Measurements from ENCODE around the gene USP48. TPM values are rescaled to one million over a fixed set of nuclear protein-coding genes. Genes with fewer than 3 reads are reported as not detected.
A peak's percentile ranks its signal among the peaks of the same experiment; 100 is the strongest.

Gene USP48, protein sequence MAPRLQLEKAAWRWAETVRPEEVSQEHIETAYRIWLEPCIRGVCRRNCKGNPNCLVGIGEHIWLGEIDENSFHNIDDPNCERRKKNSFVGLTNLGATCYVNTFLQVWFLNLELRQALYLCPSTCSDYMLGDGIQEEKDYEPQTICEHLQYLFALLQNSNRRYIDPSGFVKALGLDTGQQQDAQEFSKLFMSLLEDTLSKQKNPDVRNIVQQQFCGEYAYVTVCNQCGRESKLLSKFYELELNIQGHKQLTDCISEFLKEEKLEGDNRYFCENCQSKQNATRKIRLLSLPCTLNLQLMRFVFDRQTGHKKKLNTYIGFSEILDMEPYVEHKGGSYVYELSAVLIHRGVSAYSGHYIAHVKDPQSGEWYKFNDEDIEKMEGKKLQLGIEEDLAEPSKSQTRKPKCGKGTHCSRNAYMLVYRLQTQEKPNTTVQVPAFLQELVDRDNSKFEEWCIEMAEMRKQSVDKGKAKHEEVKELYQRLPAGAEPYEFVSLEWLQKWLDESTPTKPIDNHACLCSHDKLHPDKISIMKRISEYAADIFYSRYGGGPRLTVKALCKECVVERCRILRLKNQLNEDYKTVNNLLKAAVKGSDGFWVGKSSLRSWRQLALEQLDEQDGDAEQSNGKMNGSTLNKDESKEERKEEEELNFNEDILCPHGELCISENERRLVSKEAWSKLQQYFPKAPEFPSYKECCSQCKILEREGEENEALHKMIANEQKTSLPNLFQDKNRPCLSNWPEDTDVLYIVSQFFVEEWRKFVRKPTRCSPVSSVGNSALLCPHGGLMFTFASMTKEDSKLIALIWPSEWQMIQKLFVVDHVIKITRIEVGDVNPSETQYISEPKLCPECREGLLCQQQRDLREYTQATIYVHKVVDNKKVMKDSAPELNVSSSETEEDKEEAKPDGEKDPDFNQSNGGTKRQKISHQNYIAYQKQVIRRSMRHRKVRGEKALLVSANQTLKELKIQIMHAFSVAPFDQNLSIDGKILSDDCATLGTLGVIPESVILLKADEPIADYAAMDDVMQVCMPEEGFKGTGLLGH
- total RNA-seq (34.9 and 45.6 TPM in 2 replicates), polyA plus RNA-seq (28.6 and 34.1 TPM in 2 replicates), polyA minus RNA-seq (ENCODE audit: low replicate concordance) (4.9 and 6.7 TPM in 2 replicates)
- 28.9 and 32.2 TPM in 2 replicates for polyA plus RNA-seq (2012)

DNA sequence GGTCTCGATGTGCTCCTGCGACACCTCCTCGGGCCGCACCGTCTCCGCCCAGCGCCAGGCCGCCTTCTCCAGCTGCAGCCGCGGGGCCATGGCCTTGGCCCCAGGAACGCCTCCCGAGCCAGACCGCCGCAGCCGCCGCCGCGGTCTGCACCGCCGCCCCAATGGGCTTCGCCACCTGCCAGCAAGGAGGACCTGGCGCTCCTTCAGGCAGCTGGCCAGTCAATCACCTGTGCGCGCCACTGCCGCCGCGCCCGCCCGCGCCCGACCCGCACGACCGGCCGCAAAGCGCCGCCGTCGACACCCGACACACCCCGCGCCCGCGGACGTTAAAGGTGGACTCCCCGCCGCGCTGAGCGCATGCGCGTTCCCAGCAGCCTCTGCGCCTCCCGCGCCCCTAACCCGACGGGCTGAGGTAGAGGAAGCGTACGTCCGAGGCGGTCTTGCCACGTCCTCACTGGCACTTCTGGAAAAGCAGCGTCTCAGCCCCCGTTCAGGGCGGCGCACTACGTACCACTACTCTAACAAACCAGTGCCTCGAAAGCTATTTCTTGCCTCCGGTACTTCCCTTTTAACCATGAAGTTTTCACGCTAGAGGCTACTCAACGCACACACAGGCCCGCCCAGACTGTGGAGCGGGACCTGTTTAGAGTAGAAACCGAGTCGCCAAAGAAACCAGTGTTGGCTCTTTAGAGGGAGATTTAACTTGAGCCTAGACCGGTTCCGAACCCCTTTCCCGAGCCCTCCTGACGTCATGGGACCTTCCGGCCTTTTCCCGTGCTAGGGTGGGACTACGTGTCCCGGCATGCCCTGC is at the start of gene USP48:
Gene USP48 (minus strand): TSS at position 282 of the 811 bp plus-strand sequence. CDS start 192 bp downstream, at position 90.
- TF ChIP-seq, protein P1, sequence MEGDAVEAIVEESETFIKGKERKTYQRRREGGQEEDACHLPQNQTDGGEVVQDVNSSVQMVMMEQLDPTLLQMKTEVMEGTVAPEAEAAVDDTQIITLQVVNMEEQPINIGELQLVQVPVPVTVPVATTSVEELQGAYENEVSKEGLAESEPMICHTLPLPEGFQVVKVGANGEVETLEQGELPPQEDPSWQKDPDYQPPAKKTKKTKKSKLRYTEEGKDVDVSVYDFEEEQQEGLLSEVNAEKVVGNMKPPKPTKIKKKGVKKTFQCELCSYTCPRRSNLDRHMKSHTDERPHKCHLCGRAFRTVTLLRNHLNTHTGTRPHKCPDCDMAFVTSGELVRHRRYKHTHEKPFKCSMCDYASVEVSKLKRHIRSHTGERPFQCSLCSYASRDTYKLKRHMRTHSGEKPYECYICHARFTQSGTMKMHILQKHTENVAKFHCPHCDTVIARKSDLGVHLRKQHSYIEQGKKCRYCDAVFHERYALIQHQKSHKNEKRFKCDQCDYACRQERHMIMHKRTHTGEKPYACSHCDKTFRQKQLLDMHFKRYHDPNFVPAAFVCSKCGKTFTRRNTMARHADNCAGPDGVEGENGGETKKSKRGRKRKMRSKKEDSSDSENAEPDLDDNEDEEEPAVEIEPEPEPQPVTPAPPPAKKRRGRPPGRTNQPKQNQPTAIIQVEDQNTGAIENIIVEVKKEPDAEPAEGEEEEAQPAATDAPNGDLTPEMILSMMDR (conservative IDR thresholded peaks at IDR 0.05 in 1 of 2, IDR thresholded peaks at IDR 0.05 in 1 of 2; ENCODE audit: low read depth in 1 of 2, low read length in 2 of 2): no peak
- TF ChIP-seq EZH2 (IDR thresholded peaks at IDR 0.05; ENCODE audit: low read length, missing control alignments): no peak
- no peaks in the 10 kb centered on the region for H4K20me1 ChIP-seq (ENCODE audit: control insufficient read depth, extremely low read depth, insufficient read depth, low read length)
- DNase-seq (ENCODE audit: low read depth in 2 of 2): peak; percentile 91 to 98

DNA sequence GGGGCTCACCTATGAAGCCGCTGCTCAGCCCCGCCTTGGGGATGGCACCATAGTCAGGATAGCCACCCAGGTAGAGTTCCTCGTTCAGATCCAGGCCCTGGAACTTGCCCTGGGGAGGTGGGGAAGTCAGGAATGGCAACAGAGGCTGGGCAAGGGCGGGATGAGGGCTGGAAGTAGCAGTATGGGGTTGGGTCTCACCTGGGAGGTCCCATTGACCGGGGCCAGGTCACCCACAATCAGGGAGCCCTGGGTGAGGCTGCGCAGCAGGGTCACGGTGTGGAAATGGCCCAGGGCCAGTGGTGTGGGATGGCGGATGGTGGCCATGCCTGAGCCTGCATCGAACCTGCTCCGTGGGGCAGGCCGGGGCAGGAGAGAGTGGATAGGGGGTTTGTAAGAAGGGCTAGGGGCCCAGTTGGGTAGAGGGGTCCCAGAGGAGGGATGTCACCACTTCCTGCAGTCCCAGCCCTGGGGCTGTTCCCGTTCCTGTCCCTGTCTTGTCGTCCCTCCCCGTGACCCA is 48.6 kb upstream of the USP48 start:
- Histone ChIP-seq H3K4me3 (replicated peaks in 1 of 4; ENCODE audit: control extremely low read depth in 1 of 4, insufficient read depth in 1 of 4, low read depth in 3 of 4, low read length in 4 of 4) (no peak overlapping the region), H3K27me3 (ENCODE audit: control insufficient read depth, insufficient read depth, low read length) (no peaks in the 10 kb centered on the region), H3K36me3 (ENCODE audit: control insufficient read depth, insufficient read depth, low read length) (peaks cover 53% of the 10 kb centered on the region), H3K4me2 (ENCODE audit: extremely low read depth, insufficient read depth, low read length) (no peak overlapping the region), H3K4me1 (ENCODE audit: control insufficient read depth, extremely low read depth, insufficient read depth, low read length) (no peaks in the 10 kb centered on the region), H4K20me1 (ENCODE audit: control insufficient read depth, extremely low read depth, insufficient read depth, low read length) (no peaks in the 10 kb centered on the region), H3K79me2 (ENCODE audit: control insufficient read depth, insufficient read depth, low read length) (no peaks in the 10 kb centered on the region), H3K27ac (ENCODE audit: insufficient read depth, low read length) (no peak overlapping the region), H3K9me3 (ENCODE audit: control insufficient read depth, insufficient read depth, low read depth, low read length) (no peaks in the 10 kb centered on the region), H2AFZ (ENCODE audit: low read length) (no peak overlapping the region), H3K9ac (ENCODE audit: insufficient read depth, low read length) (no peak overlapping the region)
- no peak for DNase-seq (ENCODE audit: low read depth in 2 of 2)
- no peak for TF ChIP-seq EZH2 (IDR thresholded peaks at IDR 0.05; ENCODE audit: low read length, missing control alignments)
- TF ChIP-seq, protein P1 (conservative IDR thresholded peaks at IDR 0.05 in 1 of 2, IDR thresholded peaks at IDR 0.05 in 1 of 2; ENCODE audit: low read depth in 1 of 2, low read length in 2 of 2): no peak

More for the DNA sequence above, at the start of gene USP48:
- H3K27ac ChIP-seq (ENCODE audit: insufficient read depth, low read length): peak within 1 kb of the TSS; percentile 100
- peak within 1 kb of the TSS; percentile 93 for H2AFZ ChIP-seq (ENCODE audit: low read length)
- peak within 1 kb of the TSS; percentile 76 to 98 (median 96) for H3K4me3 ChIP-seq (replicated peaks in 1 of 4; ENCODE audit: control extremely low read depth in 1 of 4, insufficient read depth in 1 of 4, low read depth in 3 of 4, low read length in 4 of 4)
- peaks cover 43% of the 10 kb centered on the region for H3K79me2 ChIP-seq (ENCODE audit: control insufficient read depth, insufficient read depth, low read length)
- H3K9ac ChIP-seq (ENCODE audit: insufficient read depth, low read length): peak within 1 kb of the TSS; percentile 99
- peak within 1 kb of the TSS; percentile 100 for H3K4me2 ChIP-seq (ENCODE audit: extremely low read depth, insufficient read depth, low read length)
- no peaks in the 10 kb centered on the region for H3K9me3 ChIP-seq (ENCODE audit: control insufficient read depth, insufficient read depth, low read depth, low read length)
- H3K27me3 ChIP-seq (ENCODE audit: control insufficient read depth, insufficient read depth, low read length): no peaks in the 10 kb centered on the region
- peaks cover 4% of the 10 kb centered on the region for H3K4me1 ChIP-seq (ENCODE audit: control insufficient read depth, extremely low read depth, insufficient read depth, low read length)
- no peaks in the 10 kb centered on the region for H3K36me3 ChIP-seq (ENCODE audit: control insufficient read depth, insufficient read depth, low read length)
